Measurements from ENCODE around the gene PRXL2B.

GRCh38 chr1:2590233-2591141 is 3.9 kb downstream of the PRXL2B start:
- no peak for TF ChIP-seq YY1 (IDR thresholded peaks at IDR 0.05; ENCODE audit: extremely low read depth, insufficient replicate concordance, low read depth, low read length)
- no peak for TF ChIP-seq CTCF (IDR thresholded peaks at IDR 0.05 in 2 of 3, conservative IDR thresholded peaks at IDR 0.05 in 1 of 3; ENCODE audit: borderline replicate concordance in 1 of 3, insufficient read depth in 1 of 3, low read depth in 2 of 3, low read length in 2 of 3)
- TF ChIP-seq EZH2phosphoT487 (IDR thresholded peaks at IDR 0.05; ENCODE audit: borderline replicate concordance), result no peak
- no peak for TF ChIP-seq POLR2A (IDR thresholded peaks at IDR 0.05; ENCODE audit: borderline replicate concordance, extremely low read depth, insufficient read depth, insufficient read length)
- no peak for TF ChIP-seq POLR2AphosphoS5 (IDR thresholded peaks at IDR 0.05; ENCODE audit: low read depth, low read length)
- TF ChIP-seq SP1 (IDR thresholded peaks at IDR 0.05; ENCODE audit: low read depth), result no peak
- TF ChIP-seq EZH2 (IDR thresholded peaks at IDR 0.05), result no peak

Measured in HCT116 (cell line).